Suprapubic skin (tissue), 3 donors: ENCODE data around the gene RNF217.

Experiments
- EP300 ChIP-seq: sonication (generic); formaldehyde crosslinking; IDR thresholded peaks from one replicate; pipeline ENCODE4 v1.6.1; 2017; ENCODE audit warnings: antibody characterized with exemption
- POLR2A ChIP-seq, 2 donors: fragments of 450-650 bp; IDR thresholded peaks; one replicate each; pipeline ENCODE4 v1.6.1; 2017; ENCODE audit warnings: antibody characterized with exemption in 2 of 2, mild to moderate bottlenecking in 2 of 2, moderate library complexity in 2 of 2
- TF ChIP-seq, protein P1 (sequence below), 2 donors: fragments of 200-600 bp in 1 of 2; fragments of 450-650 bp in 1 of 2; sonication (generic) in 1 of 2; IDR thresholded peaks; one replicate each; pipeline ENCODE4 v1.5.1; 2016 to 2019; ENCODE audit warnings: antibody characterized with exemption in 2 of 2, mild to moderate bottlenecking in 1 of 2, moderate library complexity in 1 of 2

DNA sequence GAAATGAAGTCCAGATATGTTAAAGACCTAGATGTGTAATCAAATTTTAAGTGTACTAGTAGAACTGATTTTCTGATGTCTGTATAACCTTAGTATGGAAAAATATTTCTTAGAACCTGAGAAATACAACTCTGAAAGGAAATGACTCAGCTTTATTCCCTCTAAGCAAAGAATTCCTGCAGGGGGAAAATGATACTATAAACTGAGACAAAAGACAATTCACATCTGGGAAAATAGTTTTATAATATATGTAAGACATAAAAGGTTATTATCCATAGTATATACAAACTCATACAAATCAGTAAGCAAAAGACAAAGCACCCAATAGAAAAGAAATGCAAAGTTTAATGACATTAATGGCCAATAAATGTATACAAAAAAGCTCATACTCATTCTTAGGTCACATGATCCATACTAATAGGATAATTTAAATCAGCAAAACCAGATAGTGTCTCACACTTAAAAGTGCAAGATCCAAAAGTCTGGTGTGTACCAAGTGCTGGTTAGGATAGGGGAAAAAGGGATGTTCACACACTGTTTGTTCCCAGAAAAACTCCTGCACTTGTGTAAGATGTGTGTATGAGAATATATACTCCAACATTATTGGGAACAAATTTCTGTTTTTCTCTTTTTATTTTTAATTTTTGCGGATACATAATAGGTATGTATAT is 22.6 kb downstream of the RNF217 start:
- no peak for TF ChIP-seq POLR2A (IDR thresholded peaks at IDR 0.05)
- TF ChIP-seq, protein P1, sequence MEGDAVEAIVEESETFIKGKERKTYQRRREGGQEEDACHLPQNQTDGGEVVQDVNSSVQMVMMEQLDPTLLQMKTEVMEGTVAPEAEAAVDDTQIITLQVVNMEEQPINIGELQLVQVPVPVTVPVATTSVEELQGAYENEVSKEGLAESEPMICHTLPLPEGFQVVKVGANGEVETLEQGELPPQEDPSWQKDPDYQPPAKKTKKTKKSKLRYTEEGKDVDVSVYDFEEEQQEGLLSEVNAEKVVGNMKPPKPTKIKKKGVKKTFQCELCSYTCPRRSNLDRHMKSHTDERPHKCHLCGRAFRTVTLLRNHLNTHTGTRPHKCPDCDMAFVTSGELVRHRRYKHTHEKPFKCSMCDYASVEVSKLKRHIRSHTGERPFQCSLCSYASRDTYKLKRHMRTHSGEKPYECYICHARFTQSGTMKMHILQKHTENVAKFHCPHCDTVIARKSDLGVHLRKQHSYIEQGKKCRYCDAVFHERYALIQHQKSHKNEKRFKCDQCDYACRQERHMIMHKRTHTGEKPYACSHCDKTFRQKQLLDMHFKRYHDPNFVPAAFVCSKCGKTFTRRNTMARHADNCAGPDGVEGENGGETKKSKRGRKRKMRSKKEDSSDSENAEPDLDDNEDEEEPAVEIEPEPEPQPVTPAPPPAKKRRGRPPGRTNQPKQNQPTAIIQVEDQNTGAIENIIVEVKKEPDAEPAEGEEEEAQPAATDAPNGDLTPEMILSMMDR (IDR thresholded peaks at IDR 0.05): no peak
- TF ChIP-seq EP300: no peak
